Stimulated activated CD8-positive, alpha-beta memory T cell treated with anti-CD3 and anti-CD28 coated beads, Interleukin-2, amount 100 ng/mL, for 1 hour (primary cell): ENCODE data around the gene FYCO1.
A peak's percentile ranks its signal among the peaks of the same experiment; 100 is the strongest.

Experiments
- DNase-seq, 2 donors: peaks; one replicate each; pipeline ENCODE4 v3.0.0-alpha.2; 2020; ENCODE audit warnings: low read depth in 2 of 2

The FYCO1 gene

GRCh38 chr3:45965253-45965652, 30.4 kb downstream of the FYCO1 start:
- no peak for DNase-seq

GRCh38 chr3:45964139-45964538, 31.5 kb downstream of the FYCO1 start:
- no peak for DNase-seq

GRCh38 chr3:45962033-45962432, 33.6 kb downstream of the FYCO1 start:
- no peak for DNase-seq

- no peak for DNase-seq
These were observed 35.3 kb downstream of the FYCO1 start for GRCh38 chr3:45960289-45960688.

GRCh38 chr3:45959201-45959600, 36.4 kb downstream of the FYCO1 start:
- DNase-seq = no peak

- DNase-seq = no peak
These were observed 37.3 kb downstream of the FYCO1 start for GRCh38 chr3:45958321-45958791.

- no peak for DNase-seq
These were observed 38.0 kb downstream of the FYCO1 start for GRCh38 chr3:45957586-45957985.

- no peak for DNase-seq
These were observed 39.9 kb downstream of the FYCO1 start for GRCh38 chr3:45955706-45956105.

GRCh38 chr3:45955017-45955647, 40.5 kb downstream of the FYCO1 start:
- DNase-seq = no peak

GRCh38 chr3:45954306-45954705, 41.3 kb downstream of the FYCO1 start:
- DNase-seq = no peak

- DNase-seq = no peak
These were observed 42.1 kb downstream of the FYCO1 start for GRCh38 chr3:45953536-45953935.

- DNase-seq = no peak
These were observed 43.2 kb downstream of the FYCO1 start for GRCh38 chr3:45952456-45952855.

GRCh38 chr3:45951946-45952345, 43.7 kb downstream of the FYCO1 start:
- no peak for DNase-seq

- peak; percentile 14 to 29 for DNase-seq
These were observed 44.7 kb downstream of the FYCO1 start for GRCh38 chr3:45950686-45951600.

GRCh38 chr3:45950131-45950530, 45.5 kb downstream of the FYCO1 start:
- no peak for DNase-seq

- DNase-seq = no peak
These were observed 46.2 kb downstream of the FYCO1 start for GRCh38 chr3:45949432-45949831.

GRCh38 chr3:45948881-45949280, 46.7 kb downstream of the FYCO1 start:
- no peak for DNase-seq

GRCh38 chr3:45948311-45948781, 47.3 kb downstream of the FYCO1 start:
- no peak for DNase-seq

GRCh38 chr3:45947361-45947760, 48.3 kb downstream of the FYCO1 start:
- DNase-seq = no peak

- no peak for DNase-seq
These were observed 48.7 kb downstream of the FYCO1 start for GRCh38 chr3:45946875-45947274.

- DNase-seq = no peak
These were observed 49.3 kb downstream of the FYCO1 start for GRCh38 chr3:45946307-45946706.

- DNase-seq = no peak
These were observed 50.6 kb downstream of the FYCO1 start for GRCh38 chr3:45944830-45945620.
